K562 (cell line): ENCODE data around the gene MADCAM1. TPM values are rescaled to one million over a fixed set of nuclear protein-coding genes. Genes with fewer than 3 reads are reported as not detected.

Source experiments
- ATAC-seq: fragments of 200-7000 bp; cut with Tn5 transposase; 3 replicates; pipeline ENCODE4 v1.9.1; 2020; ENCODE audit warnings: moderate library complexity
- BruUV-seq: library from RNA; stranded (reverse); fragments of 400-500 nt; replicated peaks from 2 replicates; lab custom pipeline; 2021; lab: Mats Ljungman, UMichigan
- CTCF ChIA-PET: fragments of 300-600 bp; formaldehyde crosslinking; extraction: SDS; loops from one replicate; lab custom pipeline; 2021; ENCODE audit warnings: low intra/inter-chr PET ratio; lab: Yijun Ruan, JAX
- POLR2A ChIA-PET: fragments of 300-600, 350-650 bp; sonication (Branson Sonifier 250); formaldehyde crosslinking; extraction: SDS; loops from one replicate; lab custom pipeline; 2021; ENCODE audit warnings: antibody characterized with exemption, inconsistent platforms; lab: Yijun Ruan, JAX
- DNase-seq, 4 experiments: peaks; one replicate each; pipeline versions ENCODE4 v3.0.0 to v3.0.0-alpha.2; 2011 to 2018; ENCODE audit warnings: low spot score in 3 of 4, mixed read lengths in 3 of 4; ENCODE audit errors: extremely low read depth in 1 of 4
- FAIRE-seq: peaks from 2 replicates; lab custom pipeline; 2011; peaks lifted over from hg19 to GRCh38; lab: Jason Lieb, UNC
- H2AFZ ChIP-seq: 2 replicates; pipeline ENCODE4 v1.6.0; 2011; ENCODE audit warnings: low read depth, low read length, control low read depth, inconsistent platforms
- H3K27ac ChIP-seq: fragments of 200-600 bp; 3 replicates; pipeline ENCODE4 v1.8.0; 2011; ENCODE audit warnings: low read depth, mild to moderate bottlenecking, control low read depth, inconsistent platforms, low read length, moderate library complexity, mixed read lengths; ENCODE audit errors: extremely low read depth
- H3K27me3 ChIP-seq, 2 experiments: fragments of 300-600 bp in 1 of 2; 2 replicates in 1 of 2; 3 replicates in 1 of 2; pipeline versions ENCODE4 v1.6.0 to v1.8.0; 2011; ENCODE audit warnings: inconsistent platforms in 2 of 2, low read length in 2 of 2, mild to moderate bottlenecking in 1 of 2, mixed read lengths in 1 of 2, moderate library complexity in 1 of 2; ENCODE audit not compliant: control insufficient read depth in 2 of 2, insufficient read depth in 2 of 2
- H3K36me3 ChIP-seq: fragments of 300-600 bp; 3 replicates; pipeline ENCODE4 v1.8.0; 2011; ENCODE audit warnings: mild to moderate bottlenecking, low read length, inconsistent platforms; ENCODE audit not compliant: control insufficient read depth, insufficient read depth
- H3K4me1 ChIP-seq, 2 experiments: fragments of 200-600 bp in 1 of 2; replicated peaks in 1 of 2; 2 replicates in 1 of 2; 3 replicates in 1 of 2; pipeline versions ENCODE4 v1.5.1 to v1.8.0; 2011; ENCODE audit warnings: inconsistent platforms in 2 of 2, low read length in 2 of 2, mild to moderate bottlenecking in 1 of 2, mixed read lengths in 1 of 2, moderate library complexity in 1 of 2; ENCODE audit not compliant: control insufficient read depth in 2 of 2, insufficient read depth in 2 of 2
- H3K4me2 ChIP-seq: 2 replicates; pipeline ENCODE4 v1.6.1; 2011; ENCODE audit warnings: low read length, control low read depth, inconsistent platforms, mixed read lengths; ENCODE audit not compliant: insufficient read depth
- H3K4me3 ChIP-seq: fragments of 200-600 bp; sonication (generic), shearing (Covaris generic); 2 replicates; pipeline ENCODE4 v1.5.1; 2016; ENCODE audit warnings: control low read depth, inconsistent platforms
- H3K79me2 ChIP-seq: fragments of 200-600 bp; 3 replicates; pipeline ENCODE4 v1.8.0; 2011; ENCODE audit warnings: low read length, inconsistent platforms; ENCODE audit not compliant: control insufficient read depth, insufficient read depth
- H3K9ac ChIP-seq, 2 experiments: 2 replicates each; pipeline versions ENCODE4 v1.6.0 to v1.6.1; 2011; ENCODE audit warnings: low read depth in 2 of 2, low read length in 2 of 2, control low read depth in 1 of 2, inconsistent platforms in 1 of 2, mild to moderate bottlenecking in 1 of 2, mixed read lengths in 1 of 2; ENCODE audit not compliant: insufficient read depth in 1 of 2
- H3K9me1 ChIP-seq: one replicate; pipeline ENCODE4 v1.6.0; 2011; ENCODE audit warnings: inconsistent platforms, mild to moderate bottlenecking, low read length, moderate library complexity; ENCODE audit not compliant: control insufficient read depth, insufficient read depth
- H3K9me3 ChIP-seq: replicated peaks from 2 replicates; pipeline ENCODE4 v1.5.1; 2011; ENCODE audit warnings: low read depth, low read length, inconsistent platforms; ENCODE audit not compliant: control insufficient read depth, insufficient read depth
- H4K20me1 ChIP-seq: replicated peaks from 2 replicates; pipeline ENCODE4 v1.6.1; 2011; ENCODE audit warnings: low read length, inconsistent platforms, mixed read lengths; ENCODE audit not compliant: control insufficient read depth, insufficient read depth
- GATA2 ChIP-seq: sonication (generic); formaldehyde crosslinking; IDR thresholded peaks from 2 replicates; pipeline ENCODE4 v1.4.0; 2020; ENCODE audit warnings: mild to moderate bottlenecking, missing genetic modification reagents
- HNRNPH1 ChIP-seq: fragments of 200-400 bp; formaldehyde crosslinking; optimal IDR thresholded peaks from 2 replicates; pipeline ENCODE3; 2017; ENCODE audit warnings: low read depth, mild to moderate bottlenecking, low read length, moderate library complexity
- HNRNPK ChIP-seq: fragments of 200-400 bp; formaldehyde crosslinking; IDR thresholded peaks from one replicate; pipeline ENCODE4 v1.6.1; 2018; ENCODE audit warnings: mild to moderate bottlenecking, low read depth, low read length; ENCODE audit not compliant: poor library complexity, severe bottlenecking
- HSF4 ChIP-seq: fragments of 250-450 bp; sonication (Bioruptor Pico); IDR thresholded peaks from 2 replicates; pipeline ENCODE4 v2.1.2; 2022; ENCODE audit warnings: mild to moderate bottlenecking, moderate library complexity, borderline replicate concordance
- ILF3 ChIP-seq: fragments of 450-650 bp; IDR thresholded peaks from 2 replicates; pipeline ENCODE4 v1.6.1; 2018; ENCODE audit warnings: antibody characterized with exemption, mild to moderate bottlenecking, moderate library complexity, borderline replicate concordance
- NKRF ChIP-seq: fragments of 450-650 bp; IDR thresholded peaks from 2 replicates; pipeline ENCODE4 v1.6.1; 2016; ENCODE audit warnings: borderline replicate concordance
- NR1H2 ChIP-seq: sonication (generic); formaldehyde crosslinking; IDR thresholded peaks from 2 replicates; pipeline ENCODE4 v1.4.0; 2020; ENCODE audit warnings: mild to moderate bottlenecking, missing genetic modification reagents
- POLR2G ChIP-seq: fragments of 200-400 bp; formaldehyde crosslinking; IDR thresholded peaks from 2 replicates; pipeline ENCODE4 v1.6.1; 2017; ENCODE audit warnings: low read depth, mild to moderate bottlenecking, antibody characterized with exemption, low read length, moderate library complexity
- RBFOX2 ChIP-seq: fragments of 200-400 bp; formaldehyde crosslinking; IDR thresholded peaks from 2 replicates; pipeline ENCODE4 v1.6.1; 2017; ENCODE audit warnings: low read depth, mild to moderate bottlenecking, low read length, moderate library complexity
- RUNX1 ChIP-seq: sonication (generic); IDR thresholded peaks from 2 replicates; pipeline ENCODE4 v1.6.1; 2016; ENCODE audit warnings: antibody characterized with exemption, low read depth
- STAT5B ChIP-seq: fragments of 250-450 bp; sonication (Bioruptor Pico); IDR thresholded peaks from 2 replicates; pipeline ENCODE4 v1.8.0; 2021; ENCODE audit warnings: mild to moderate bottlenecking, inconsistent platforms
- UBTF ChIP-seq, 2 experiments: IDR thresholded peaks; 2 replicates each; pipeline ENCODE4 v1.6.1; 2012; ENCODE audit warnings: improper control_type of control experiment in 2 of 2, low read depth in 2 of 2, low read length in 2 of 2, borderline replicate concordance in 1 of 2
- ZKSCAN8 ChIP-seq: fragments of 200-800 bp; sonication (Bioruptor generic); IDR thresholded peaks from 2 replicates; pipeline ENCODE4 v1.6.1; 2016; ENCODE audit warnings: missing genetic modification characterization, missing compliant biosample characterization
- ZNF133 ChIP-seq: fragments of 250-450 bp; sonication (Bioruptor Pico); IDR thresholded peaks from 2 replicates; pipeline ENCODE4 v1.4.0; 2020; ENCODE audit warnings: mild to moderate bottlenecking
- ZNF146 ChIP-seq: IDR thresholded peaks from one replicate; pipeline ENCODE4 v1.6.1; 2018; ENCODE audit warnings: missing compliant biosample characterization; ENCODE audit not compliant: unreplicated experiment
- WGBS: fragments of 100-300 bp; shearing (Covaris generic); methylation state at CpG from one replicate; pipeline ENCODE4 v1.1.6; 2016; ENCODE audit warnings: low coverage, mixed read lengths; ENCODE audit not compliant: insufficient coverage; ENCODE audit errors: missing lambda C conversion rate; 5-methylcytosine and 5-hydroxymethylcytosine counted together
- in situ Hi-C: fragments of 300-500 bp; cut with MboI; formaldehyde crosslinking; loops from 4 replicates; pipeline ENCODE4 v1.15.0; 2018; ENCODE audit warnings: inconsistent platforms, mixed read lengths
- intact Hi-C: fragments of 100-400 bp; cut with micrococcal nuclease; formaldehyde crosslinking; loops from 2 replicates; pipeline ENCODE4 v1.14.2; 2022
- polyA plus RNA-seq, 8 experiments: library from polyadenylated mRNA; depleted of rRNA in 4 of 8; stranded (reverse) in 5 of 8; unstranded in 3 of 8; fragments of >200 nt; fragmentation: Nextera tagmentation in 2 of 8; fragmentation: Illumina TruSeq in 1 of 8; extraction: Ambion mirVana in 2 of 8; extraction: Trizol in 1 of 8; gene quantifications; 2 replicates each; pipeline versions ENCODE4 v1.2.1 to v1.2.3, GENCODE V29; 2011 to 2014; ENCODE audit warnings: inconsistent platforms in 1 of 8, missing spikeins in 1 of 8
- total RNA-seq, 7 experiments: library from RNA; depleted of rRNA in 6 of 7; stranded (reverse); fragments of >200 nt in 6 of 7; fragmentation: Illumina TruSeq in 2 of 7; extraction: Trizol in 2 of 7; gene quantifications; 2 replicates each; pipeline versions ENCODE4 v1.2.1 to v1.2.3, GENCODE V29; 2011 to 2021; ENCODE audit warnings: low replicate concordance in 1 of 7
- TF ChIP-seq, protein P1 (sequence below): sonication (generic); formaldehyde crosslinking; IDR thresholded peaks from 2 replicates; pipeline ENCODE4 v1.8.0; 2022; ENCODE audit warnings: mild to moderate bottlenecking, low read depth, missing genetic modification reagents

MADCAM1 gene
- total and polyA plus RNA-seq, 9 of the 15 experiments (the other 6 are each of a cell fraction or from before 2014, with no cell fraction given) = 0.09 to 0.36 (median 0.09) TPM; not detected in 6

DNA sequence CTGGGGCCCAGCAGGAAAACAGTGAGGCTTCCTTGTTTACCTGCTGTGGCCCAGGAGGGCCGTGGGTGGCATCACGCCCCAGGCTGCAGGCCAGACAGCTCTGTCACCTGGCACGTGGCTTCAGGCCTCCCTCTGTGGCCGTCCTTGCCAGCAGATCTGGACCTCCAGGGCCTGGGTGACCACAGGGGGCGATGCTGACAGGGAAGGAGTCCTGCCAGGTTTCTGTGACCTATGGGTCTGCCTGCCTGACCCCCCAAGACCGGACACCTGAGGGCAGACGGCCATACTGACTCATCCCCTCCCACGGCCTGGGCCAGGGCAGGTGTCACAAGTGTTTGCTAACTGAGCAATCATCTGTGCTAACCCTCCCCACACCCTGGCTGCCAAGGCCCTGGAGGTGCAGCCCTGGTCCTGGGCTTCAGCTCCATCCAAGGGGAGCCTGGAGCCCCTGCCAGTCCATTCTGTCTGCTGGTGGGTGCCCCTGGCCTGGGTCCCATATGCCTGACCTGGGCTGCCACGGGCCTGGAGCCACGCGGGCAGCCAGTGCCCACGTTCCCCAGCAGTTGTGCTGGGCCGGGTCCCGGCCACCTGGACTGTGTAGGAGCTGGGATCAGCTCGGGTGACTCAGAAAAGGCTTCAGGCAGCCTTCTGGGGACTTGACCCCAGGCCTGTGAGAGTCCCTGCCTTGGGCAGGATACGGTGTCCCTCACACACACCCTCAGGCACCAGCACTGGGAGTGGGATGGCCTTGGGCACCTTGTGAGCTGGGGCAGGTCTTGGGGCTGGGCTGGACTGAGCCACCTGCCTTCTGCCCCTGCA is 38.9 kb downstream of the MADCAM1 start:
- FAIRE-seq = no peak
- peaks cover 49% of the 10 kb centered on the region for H3K79me2 ChIP-seq
- no peak overlapping the region for H3K4me2 ChIP-seq
- peaks cover 61% of the 10 kb centered on the region; the same call in 2 of the 3 replicates for H3K36me3 ChIP-seq
- H4K20me1 ChIP-seq = peaks cover 16% of the 10 kb centered on the region
- peaks cover 1% of the 10 kb centered on the region for H3K9me3 ChIP-seq
- H3K4me3 ChIP-seq = no peak overlapping the region
- BruUV-seq = no TSS peak
- in situ Hi-C loops = no loop called here
- peaks cover 6% of the 10 kb centered on the region for H3K9me1 ChIP-seq
- H3K9ac ChIP-seq = peak overlapping the region in 1 of 2 experiments; percentile 78; a peak in 2 of 4 replicates
- intact Hi-C loops = loop anchor here (10.0 kb wide), 1 partner anchor 50 kb away; the partner anchor contains the start of gene HCN2
- POLR2A ChIA-PET = interaction anchor here (0.6 kb wide), 1 partner anchor 15 kb away, joined by 3 read pairs; no protein-coding TSS in a partner anchor
- no peak overlapping the region for H3K27ac ChIP-seq
- peaks cover 9 to 80% of the 10 kb centered on the region in 2 experiments; a peak in 4 of 5 replicates for H3K4me1 ChIP-seq
- H2AFZ ChIP-seq = no peak overlapping the region
- WGBS = 90% methylated on average over 16 of the region's 16 CpGs
- DNase-seq = peak in 1 of 4 experiments; percentile 40
- ATAC-seq = no peak
- CTCF ChIA-PET = no interaction called here
- no peaks in the 10 kb centered on the region for H3K27me3 ChIP-seq
- TF ChIP-seq ZKSCAN8 (CRISPR knock-in tag) = no peak
- TF ChIP-seq ILF3 = no peak
- TF ChIP-seq STAT5B (CRISPR knock-in tag) = no peak
- no peak for TF ChIP-seq GATA2 (CRISPR knock-in tag)
- TF ChIP-seq HNRNPH1 = no peak
- peak; percentile 29; the same call in 1 of the 2 replicates for TF ChIP-seq POLR2G
- TF ChIP-seq HNRNPK = no peak
- TF ChIP-seq NKRF = no peak
- TF ChIP-seq RBFOX2 = peak; percentile 40
- no peak for TF ChIP-seq UBTF (IDR thresholded peaks at IDR 0.05; ENCODE audit: borderline replicate concordance in 1 of 2, low read depth in 2 of 2, low read length in 2 of 2)
- TF ChIP-seq, protein P1, sequence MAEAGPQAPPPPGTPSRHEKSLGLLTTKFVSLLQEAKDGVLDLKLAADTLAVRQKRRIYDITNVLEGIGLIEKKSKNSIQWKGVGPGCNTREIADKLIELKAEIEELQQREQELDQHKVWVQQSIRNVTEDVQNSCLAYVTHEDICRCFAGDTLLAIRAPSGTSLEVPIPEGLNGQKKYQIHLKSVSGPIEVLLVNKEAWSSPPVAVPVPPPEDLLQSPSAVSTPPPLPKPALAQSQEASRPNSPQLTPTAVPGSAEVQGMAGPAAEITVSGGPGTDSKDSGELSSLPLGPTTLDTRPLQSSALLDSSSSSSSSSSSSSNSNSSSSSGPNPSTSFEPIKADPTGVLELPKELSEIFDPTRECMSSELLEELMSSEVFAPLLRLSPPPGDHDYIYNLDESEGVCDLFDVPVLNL = no peak
- TF ChIP-seq RUNX1 = no peak
- TF ChIP-seq HSF4 (CRISPR knock-in tag) = no peak
- TF ChIP-seq ZNF133 (CRISPR knock-in tag) = no peak
- TF ChIP-seq NR1H2 (CRISPR knock-in tag) = no peak
- no peak for TF ChIP-seq ZNF146
